Measurements from ENCODE around the gene RPS6KA2. TPM values are rescaled to one million over a fixed set of nuclear protein-coding genes. Genes with fewer than 3 reads are reported as not detected.
"Not testable (repeated sequence)": the region's sequence is repeated elsewhere in the genome, so short reads cannot be mapped to it uniquely, and the experiment has no call there.

Gene RPS6KA2
- total RNA-seq, 4 donors from 2014 or later: 52.1 to 84.8 (median 58.7) TPM

GRCh38 chr6:166529586-166529985, 97.5 kb downstream of the RPS6KA2 start:
- TF ChIP-seq CTCF (IDR thresholded peaks at IDR 0.05): no peak
- ATAC-seq (ENCODE audit: low FRiP score): no peak
- no peak for DNase-seq (ENCODE audit: low spot score)

GRCh38 chr6:166529058-166529457, 98.0 kb downstream of the RPS6KA2 start:
- not testable (repeated sequence) for DNase-seq (ENCODE audit: low spot score); ATAC-seq (ENCODE audit: low FRiP score)

GRCh38 chr6:166527849-166528248, 99.2 kb downstream of the RPS6KA2 start:
- no peak for DNase-seq (ENCODE audit: low spot score)
- no peak for TF ChIP-seq CTCF (IDR thresholded peaks at IDR 0.05)
- ATAC-seq (ENCODE audit: low FRiP score): no peak

- DNase-seq (ENCODE audit: low spot score): no peak
- no peak for TF ChIP-seq CTCF (IDR thresholded peaks at IDR 0.05)
- no peak for ATAC-seq (ENCODE audit: low FRiP score)
Observed at GRCh38 chr6:166526937-166527336, 100.1 kb downstream of the RPS6KA2 start.

- ATAC-seq (ENCODE audit: low FRiP score) (no peak), DNase-seq (ENCODE audit: low spot score) (no peak)
- no peak for TF ChIP-seq CTCF (IDR thresholded peaks at IDR 0.05)
Observed at GRCh38 chr6:166525567-166525966, 101.5 kb downstream of the RPS6KA2 start.

GRCh38 chr6:166523782-166524559, 103.1 kb downstream of the RPS6KA2 start:
- ATAC-seq (ENCODE audit: low FRiP score) (no peak), DNase-seq (ENCODE audit: low spot score) (no peak)
- TF ChIP-seq CTCF (IDR thresholded peaks at IDR 0.05): no peak

GRCh38 chr6:166520905-166521834, 105.9 kb downstream of the RPS6KA2 start:
- no peak for ATAC-seq (ENCODE audit: low FRiP score)
- TF ChIP-seq CTCF (IDR thresholded peaks at IDR 0.05): no peak
- DNase-seq (ENCODE audit: low spot score): no peak

All from omental fat pad (tissue), 4 donors.